HG02852 (cell line): ENCODE results near the gene F2RL2.

Source experiments
- ATAC-seq: cut with Tn5 transposase; IDR thresholded peaks from one replicate; pipeline ENCODE4 v1.9.1; 2021; ENCODE audit warnings: mild to moderate bottlenecking, moderate library complexity; ENCODE audit not compliant: unreplicated experiment

F2RL2 gene

GRCh38 chr5:76622973-76623596 lies at the start of gene F2RL2:
TSS of gene F2RL2 (minus strand) at chr5:76623403. CDS start at chr5:76623230, 173 bp downstream.
- no peak for ATAC-seq

GRCh38 chr5:76672242-76672641 lies 49.0 kb upstream of the F2RL2 start:
- ATAC-seq, result no peak

- ATAC-seq, result no peak
These were observed 47.3 kb upstream of the F2RL2 start for GRCh38 chr5:76670508-76670907.

- ATAC-seq, result no peak
These were observed 46.0 kb upstream of the F2RL2 start for GRCh38 chr5:76669245-76669644.

- no peak for ATAC-seq
These were observed 44.3 kb upstream of the F2RL2 start for GRCh38 chr5:76667495-76667894.

GRCh38 chr5:76664079-76664478 lies 40.9 kb upstream of the F2RL2 start:
- no peak for ATAC-seq

- ATAC-seq, result no peak
These were observed 40.4 kb upstream of the F2RL2 start for GRCh38 chr5:76663573-76663972.

GRCh38 chr5:76662521-76662920 lies 39.3 kb upstream of the F2RL2 start:
- no peak for ATAC-seq

- ATAC-seq, result no peak
These were observed 37.2 kb upstream of the F2RL2 start for GRCh38 chr5:76660360-76660759.

- ATAC-seq, result no peak
These were observed 34.6 kb upstream of the F2RL2 start for GRCh38 chr5:76657683-76658311.

- no peak for ATAC-seq
These were observed 33.9 kb upstream of the F2RL2 start for GRCh38 chr5:76657091-76657490.

- no peak for ATAC-seq
These were observed 29.7 kb upstream of the F2RL2 start for GRCh38 chr5:76652809-76653414.

GRCh38 chr5:76649140-76649539 lies 25.9 kb upstream of the F2RL2 start:
- no peak for ATAC-seq

GRCh38 chr5:76643371-76643770 lies 20.2 kb upstream of the F2RL2 start:
- no peak for ATAC-seq

- ATAC-seq, result no peak
These were observed 19.3 kb upstream of the F2RL2 start for GRCh38 chr5:76642390-76643040.

- ATAC-seq, result no peak
These were observed 18.4 kb upstream of the F2RL2 start for GRCh38 chr5:76641514-76642120.

GRCh38 chr5:76638479-76638878 lies 15.3 kb upstream of the F2RL2 start:
- no peak for ATAC-seq

GRCh38 chr5:76637490-76637889 lies 14.3 kb upstream of the F2RL2 start:
- no peak for ATAC-seq

GRCh38 chr5:76634661-76635060 lies 11.5 kb upstream of the F2RL2 start:
- no peak for ATAC-seq

- ATAC-seq, result no peak
These were observed 3.5 kb upstream of the F2RL2 start for GRCh38 chr5:76626738-76627137.

GRCh38 chr5:76625087-76625815 lies 2.0 kb upstream of the F2RL2 start:
- no peak for ATAC-seq
